K562 (cell line): ENCODE measurements around the gene HAPLN3.

Source experiments
- CC2D1A ChIP-seq: fragments of 450-650 bp; IDR thresholded peaks from 2 replicates; pipeline ENCODE4 v1.6.1; 2017; ENCODE audit warnings: mild to moderate bottlenecking
- CTCF ChIP-seq, 3 experiments: IDR thresholded peaks in 2 of 3; conservative IDR thresholded peaks in 1 of 3; 2 replicates each; pipeline ENCODE4 v1.5.1; 2011 to 2012; ENCODE audit warnings: low read length in 3 of 3, mild to moderate bottlenecking in 3 of 3, control low read depth in 2 of 3, improper control_type of control experiment in 1 of 3, inconsistent platforms in 1 of 3, low read depth in 1 of 3, mixed read lengths in 1 of 3, moderate library complexity in 1 of 3; ENCODE audit not compliant: insufficient read depth in 2 of 3
- ETV6 ChIP-seq, 3 experiments: fragments of 150-350 bp in 1 of 3; sonication (generic) in 1 of 3; formaldehyde crosslinking in 1 of 3; IDR thresholded peaks; 2 replicates each; pipeline versions ENCODE4 v1.6.1 to v1.8.0; 2014 to 2022; ENCODE audit warnings: borderline replicate concordance in 2 of 3, low read depth in 2 of 3, antibody characterized with exemption in 1 of 3, low read length in 1 of 3, mild to moderate bottlenecking in 1 of 3, missing genetic modification reagents in 1 of 3
- HCFC1 ChIP-seq: IDR thresholded peaks from 2 replicates; pipeline ENCODE4 v1.6.1; 2012; ENCODE audit warnings: low read depth, low read length, improper control_type of control experiment
- KDM4B ChIP-seq, 2 experiments: fragments of 450-650 bp in 1 of 2; sonication (generic) in 1 of 2; IDR thresholded peaks; 2 replicates each; pipeline ENCODE4 v1.6.1; 2016 to 2017; ENCODE audit warnings: borderline replicate concordance in 2 of 2, antibody characterized with exemption in 1 of 2, low read depth in 1 of 2, mild to moderate bottlenecking in 1 of 2
- MCM5 ChIP-seq: fragments of 450-650 bp; IDR thresholded peaks from 2 replicates; pipeline ENCODE4 v1.6.1; 2016; ENCODE audit warnings: low read depth
- POLR2A ChIP-seq: fragments of 450-650 bp; conservative IDR thresholded peaks from 2 replicates; pipeline ENCODE4 v1.6.1; 2016
- RBFOX2 ChIP-seq: fragments of 200-400 bp; formaldehyde crosslinking; IDR thresholded peaks from 2 replicates; pipeline ENCODE4 v1.6.1; 2017; ENCODE audit warnings: low read depth, mild to moderate bottlenecking, low read length, moderate library complexity
- SMAD3 ChIP-seq: fragments of 450-650 bp; formaldehyde crosslinking; conservative IDR thresholded peaks from 2 replicates; pipeline ENCODE4 v1.4.0; 2020; ENCODE audit warnings: mild to moderate bottlenecking
- TAF1 ChIP-seq: IDR thresholded peaks from 2 replicates; pipeline ENCODE4 v1.6.1; 2011; ENCODE audit warnings: mild to moderate bottlenecking, low read length, moderate library complexity; ENCODE audit not compliant: insufficient read depth, control insufficient read depth, severe bottlenecking; ENCODE audit errors: extremely low read depth
- TBP ChIP-seq: optimal IDR thresholded peaks from 2 replicates; pipeline ENCODE3; 2011; ENCODE audit warnings: low read depth, low read length, improper control_type of control experiment
- ZNF124 ChIP-seq: sonication (generic); formaldehyde crosslinking; IDR thresholded peaks from 2 replicates; pipeline ENCODE4 v1.8.1; 2022; ENCODE audit warnings: missing genetic modification reagents
- ZNF274 ChIP-seq: IDR thresholded peaks from 2 replicates; pipeline ENCODE4 v1.6.1; 2011; ENCODE audit warnings: low read depth, mild to moderate bottlenecking, low read length, moderate library complexity, borderline replicate concordance
- ZNF347 ChIP-seq: fragments of 450-650 bp; formaldehyde crosslinking; IDR thresholded peaks from 2 replicates; pipeline ENCODE4 v1.4.0; 2020; ENCODE audit warnings: low read depth, mild to moderate bottlenecking, moderate library complexity

GRCh38 chr15:88915354-88915753 lies 20.0 kb upstream of the HAPLN3 start:
- TF ChIP-seq CTCF (IDR thresholded peaks at IDR 0.05 in 2 of 3, conservative IDR thresholded peaks at IDR 0.05 in 1 of 3; ENCODE audit: insufficient read depth in 2 of 3, low read depth in 1 of 3, low read length in 3 of 3), result no peak
- TF ChIP-seq TBP, result no peak
- no peak for TF ChIP-seq POLR2A
- TF ChIP-seq ZNF347, result no peak
- TF ChIP-seq ETV6 (IDR thresholded peaks at IDR 0.05; ENCODE audit: borderline replicate concordance in 1 of 2, low read depth in 2 of 2, low read length in 1 of 2), result no peak
- no peak for TF ChIP-seq ETV6 (CRISPR knock-in tag; IDR thresholded peaks at IDR 0.05; ENCODE audit: borderline replicate concordance)
- no peak for TF ChIP-seq CC2D1A
- TF ChIP-seq ZNF274, result no peak
- no peak for TF ChIP-seq TAF1
- TF ChIP-seq HCFC1, result no peak
- TF ChIP-seq KDM4B (IDR thresholded peaks at IDR 0.05; ENCODE audit: borderline replicate concordance in 2 of 2, low read depth in 1 of 2), result no peak
- TF ChIP-seq ZNF124 (CRISPR knock-in tag), result no peak
- no peak for TF ChIP-seq RBFOX2
- no peak for TF ChIP-seq MCM5
- TF ChIP-seq SMAD3 (CRISPR knock-in tag), result no peak
